ENCODE measurements around the gene TREML1.
"Not testable (repeated sequence)": the region's sequence is repeated elsewhere in the genome, so short reads cannot be mapped to it uniquely, and the experiment has no call there.

The TREML1 gene, protein sequence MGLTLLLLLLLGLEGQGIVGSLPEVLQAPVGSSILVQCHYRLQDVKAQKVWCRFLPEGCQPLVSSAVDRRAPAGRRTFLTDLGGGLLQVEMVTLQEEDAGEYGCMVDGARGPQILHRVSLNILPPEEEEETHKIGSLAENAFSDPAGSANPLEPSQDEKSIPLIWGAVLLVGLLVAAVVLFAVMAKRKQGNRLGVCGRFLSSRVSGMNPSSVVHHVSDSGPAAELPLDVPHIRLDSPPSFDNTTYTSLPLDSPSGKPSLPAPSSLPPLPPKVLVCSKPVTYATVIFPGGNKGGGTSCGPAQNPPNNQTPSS

DNA sequence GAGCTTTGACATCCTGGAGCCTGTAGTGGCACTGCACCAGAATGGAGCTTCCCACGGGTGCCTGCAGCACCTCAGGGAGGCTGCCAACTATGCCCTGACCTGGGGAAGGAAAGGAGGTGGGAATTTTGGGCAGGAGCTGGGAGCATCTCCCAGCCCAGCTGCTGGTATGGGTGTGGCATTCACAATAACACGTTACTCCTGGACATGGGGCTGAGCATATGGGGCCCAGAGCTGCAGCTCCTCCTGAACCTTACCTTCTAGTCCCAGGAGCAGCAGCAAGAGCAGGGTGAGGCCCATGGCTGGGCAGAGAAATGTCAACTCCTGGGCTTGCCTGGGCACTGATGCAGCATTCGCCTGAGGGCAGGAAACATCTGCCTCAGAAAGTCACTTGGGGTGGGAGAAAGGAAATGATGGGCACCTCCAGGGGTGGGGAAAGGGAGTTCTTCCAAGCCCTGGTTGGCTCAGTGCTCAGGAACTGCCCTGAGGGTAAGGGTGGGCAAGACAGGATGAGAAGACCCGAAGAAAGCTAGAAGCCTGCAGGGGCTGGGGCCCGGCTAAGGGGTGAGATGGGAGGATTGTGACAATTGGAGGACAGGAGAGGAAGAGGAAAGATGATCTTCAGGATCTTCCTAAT, at the start of gene TREML1:
TREML1 (minus strand) TSS at position 356 of the 634 bp plus-strand sequence; CDS start at position 297, 59 bp downstream.
- no peak for DNase-seq

DNA sequence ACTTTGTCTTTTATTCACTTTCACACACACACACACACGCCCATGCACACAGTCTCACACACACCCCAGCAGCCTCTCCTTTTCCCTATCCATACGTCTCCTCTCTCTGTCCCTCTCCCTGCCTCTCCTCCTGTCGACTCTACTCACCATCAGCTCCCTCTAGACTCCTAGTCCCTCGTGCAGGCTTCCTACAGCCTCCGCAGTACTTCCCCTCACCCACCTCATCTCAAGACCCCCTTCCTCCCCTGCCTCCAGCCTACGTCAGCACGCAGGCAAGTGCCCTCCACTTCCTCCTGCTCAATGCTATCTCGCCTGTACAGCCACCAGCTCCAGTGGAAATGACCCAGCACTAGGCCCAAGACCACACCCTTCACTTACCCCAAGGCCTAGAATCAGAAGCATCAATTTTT, 47.6 kb upstream of the TREML1 start:
- DNase-seq, result no peak

DNA sequence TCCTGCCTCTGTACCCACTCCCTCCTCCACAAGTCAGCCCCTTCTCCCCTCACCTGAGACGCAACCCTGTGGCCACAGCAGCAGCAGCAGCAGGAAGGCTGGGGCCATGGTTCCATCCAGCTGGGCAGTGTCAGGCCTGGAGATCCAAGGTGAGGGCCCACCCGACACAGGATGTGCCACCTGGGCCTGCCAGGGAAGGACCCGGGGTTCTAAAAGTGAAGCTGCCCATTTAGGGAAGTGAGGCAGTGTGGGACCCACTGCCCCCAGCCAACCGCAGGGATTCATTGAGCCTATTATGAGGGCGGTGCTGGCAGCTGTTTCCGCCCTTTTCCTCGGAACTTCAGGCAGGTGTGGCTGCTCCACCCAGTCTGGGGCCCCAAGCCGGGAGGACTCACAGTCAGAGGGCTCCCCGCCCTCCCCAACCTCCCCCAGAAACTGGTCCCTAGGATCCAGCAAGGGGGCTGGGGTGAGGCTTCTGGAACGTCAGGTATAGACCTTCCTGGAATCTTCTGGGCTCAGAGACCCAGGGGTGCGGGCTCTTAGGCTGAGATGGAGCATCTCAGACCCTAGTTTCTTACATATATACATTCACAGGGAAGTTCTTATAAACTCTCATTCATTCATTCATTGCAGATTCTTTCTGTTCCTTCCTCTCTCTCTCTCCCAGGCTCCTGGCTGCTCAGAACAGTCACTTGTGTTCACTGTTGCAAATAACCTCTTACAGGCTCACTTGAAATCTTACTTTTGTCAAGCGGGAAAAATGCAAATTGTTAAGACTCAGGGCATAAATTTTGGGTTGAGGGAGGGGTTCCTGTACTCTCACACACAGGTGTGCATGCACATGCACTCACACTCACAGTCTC, 47.0 kb upstream of the TREML1 start, which contains the start of gene TREML2:
TREML2 (minus strand) TSS at position 249 of the 863 bp plus-strand sequence; CDS start at position 108, 141 bp downstream.
- DNase-seq, result no peak

DNA sequence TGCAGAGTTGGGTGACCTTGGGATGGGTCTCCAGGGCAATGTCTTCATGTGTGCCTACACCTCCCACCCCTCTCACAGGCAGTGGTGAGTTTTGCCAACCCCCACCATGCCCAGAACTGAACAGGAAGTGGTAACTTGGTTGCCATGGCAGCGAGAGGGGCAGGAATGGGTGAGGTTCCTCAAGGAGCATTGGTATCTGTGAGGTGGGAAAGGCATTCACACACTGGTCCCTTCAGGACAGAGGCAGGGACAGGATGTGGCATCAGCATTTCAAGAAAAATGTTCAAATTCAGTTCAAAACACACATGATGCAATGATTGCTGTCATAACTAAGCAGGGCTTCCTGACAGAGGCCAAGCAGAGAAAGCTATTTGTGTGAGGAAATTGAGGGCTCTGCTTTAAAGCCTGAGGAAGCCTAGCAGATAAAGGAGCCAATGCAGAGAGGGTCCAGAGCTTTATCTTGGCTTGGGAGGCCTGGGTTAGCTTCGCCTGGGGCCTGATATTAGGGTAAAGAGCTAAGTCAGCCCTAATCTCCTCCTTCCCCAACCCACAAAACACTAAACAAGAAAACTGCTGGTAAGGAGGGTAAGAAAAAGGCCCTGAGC, 46.3 kb upstream of the TREML1 start:
- DNase-seq, result no peak

DNA sequence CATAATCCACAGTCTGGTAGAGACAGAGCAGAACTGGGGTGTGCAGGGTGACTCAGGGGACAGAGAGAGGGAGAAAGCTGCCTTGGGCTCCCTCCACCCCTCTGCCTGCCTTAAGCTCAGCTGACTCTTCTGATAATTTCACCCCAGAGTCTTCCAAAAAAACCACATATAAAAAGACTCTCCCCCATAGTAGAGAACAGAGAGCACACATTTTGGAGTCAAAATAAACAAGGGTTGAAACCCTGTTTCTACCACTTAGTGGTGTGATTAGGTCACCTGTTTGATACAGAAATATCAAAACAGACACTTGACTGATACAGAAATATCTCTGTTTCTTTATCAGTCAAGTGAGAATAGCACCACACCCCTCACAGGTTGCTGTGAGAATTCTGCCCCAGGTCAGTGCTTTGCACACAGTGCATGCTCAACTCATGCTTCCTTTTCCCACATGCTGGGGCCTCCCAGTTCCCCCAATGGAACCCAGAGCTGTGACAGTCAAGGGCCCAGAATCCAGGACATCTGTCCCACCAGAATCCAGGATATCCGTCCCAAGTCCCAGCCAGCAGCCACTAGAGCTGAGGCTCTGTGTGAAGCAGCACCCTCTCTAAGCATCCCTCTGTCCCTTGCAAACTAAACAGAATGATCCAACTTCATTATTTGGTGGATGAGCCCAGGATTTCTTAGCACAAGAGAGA, 45.6 kb upstream of the TREML1 start:
- DNase-seq, result no peak

DNA sequence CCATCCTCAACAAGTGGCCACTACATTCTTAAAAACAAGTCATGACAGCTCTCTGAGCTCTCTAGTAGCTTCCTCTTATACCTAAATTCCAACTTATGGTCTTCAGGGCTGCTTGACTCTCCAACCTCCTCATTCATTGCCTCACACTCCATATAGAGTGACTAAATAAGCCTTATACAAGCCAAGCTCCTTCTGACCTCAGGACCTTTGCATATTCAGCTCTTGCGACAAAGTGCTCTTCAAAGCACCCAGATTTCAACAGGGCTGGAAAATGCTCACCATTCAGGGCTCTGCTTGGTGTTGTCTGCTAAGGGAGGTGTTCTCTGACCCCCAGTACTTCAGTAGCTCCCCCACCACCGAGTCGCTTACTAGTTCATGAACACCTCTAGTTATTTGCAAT, 43.1 kb upstream of the TREML1 start:
- no peak for DNase-seq

DNA sequence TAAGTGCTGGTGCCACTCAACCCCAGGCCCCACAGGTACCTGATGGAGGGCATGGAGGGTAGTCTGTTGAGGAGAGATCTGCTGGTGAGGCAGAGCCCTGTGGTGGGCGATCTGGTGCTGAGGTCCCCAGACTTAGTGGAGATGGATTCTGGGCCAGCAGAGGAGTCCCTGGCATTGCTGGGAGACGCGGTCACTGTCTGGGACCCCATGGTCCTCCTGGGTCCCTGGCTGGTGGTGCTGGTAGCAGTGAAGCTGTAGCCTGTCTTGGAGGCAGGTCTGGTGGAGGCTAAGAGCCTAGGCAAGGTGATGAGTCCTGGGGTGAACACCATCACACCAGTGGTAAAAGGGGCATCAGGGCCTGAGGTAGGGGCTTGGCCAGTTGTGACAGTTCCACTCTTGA, 40.2 kb upstream of the TREML1 start:
- no peak for DNase-seq

DNA sequence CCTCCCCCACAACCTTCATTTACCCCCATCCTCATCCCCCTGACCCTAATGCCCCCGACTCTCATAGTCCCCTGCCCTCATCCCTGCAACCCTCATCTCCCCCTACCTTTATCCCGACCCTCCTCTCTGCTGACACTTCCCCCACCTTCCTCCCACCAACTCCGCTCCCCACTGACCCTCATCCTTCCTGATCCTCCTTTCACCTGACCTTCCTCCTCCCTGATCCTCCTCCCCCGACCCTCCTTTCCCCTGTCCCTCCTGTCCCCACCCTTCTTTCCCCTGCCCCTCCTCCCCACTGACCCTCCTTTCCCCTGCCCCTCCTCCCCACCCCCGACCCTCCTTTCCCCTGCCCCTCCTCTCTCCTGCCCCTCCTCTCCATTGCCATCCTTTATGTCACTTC, 39.7 kb upstream of the TREML1 start:
- no peak for DNase-seq

DNA sequence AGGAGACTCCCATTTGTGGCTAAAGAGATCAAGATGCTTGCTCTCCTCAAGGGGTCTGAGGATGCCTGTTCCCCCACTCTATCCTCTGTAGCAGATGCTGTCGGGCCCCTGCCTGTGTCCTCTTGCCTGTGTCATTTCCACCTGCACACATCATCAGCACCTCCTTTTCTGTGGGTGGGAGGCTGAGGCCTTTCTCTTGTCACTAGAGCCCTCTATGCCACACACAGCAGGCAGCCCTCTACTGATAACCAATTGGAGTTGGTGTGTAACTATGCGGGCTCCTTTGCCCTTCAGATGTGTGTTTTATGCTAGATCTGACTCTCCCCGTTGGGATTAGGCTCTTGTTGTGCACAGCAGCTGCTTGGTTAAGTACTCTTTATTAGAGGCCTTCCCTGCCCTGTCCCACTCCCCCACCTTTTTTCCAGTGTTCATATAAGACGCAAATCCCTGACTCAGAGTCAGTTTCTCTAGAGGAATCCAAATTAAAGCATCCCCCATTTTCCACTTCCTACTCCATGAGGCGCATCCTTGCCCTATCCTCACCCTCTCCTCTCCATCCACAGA, 39.1 kb upstream of the TREML1 start:
- no peak for DNase-seq

DNA sequence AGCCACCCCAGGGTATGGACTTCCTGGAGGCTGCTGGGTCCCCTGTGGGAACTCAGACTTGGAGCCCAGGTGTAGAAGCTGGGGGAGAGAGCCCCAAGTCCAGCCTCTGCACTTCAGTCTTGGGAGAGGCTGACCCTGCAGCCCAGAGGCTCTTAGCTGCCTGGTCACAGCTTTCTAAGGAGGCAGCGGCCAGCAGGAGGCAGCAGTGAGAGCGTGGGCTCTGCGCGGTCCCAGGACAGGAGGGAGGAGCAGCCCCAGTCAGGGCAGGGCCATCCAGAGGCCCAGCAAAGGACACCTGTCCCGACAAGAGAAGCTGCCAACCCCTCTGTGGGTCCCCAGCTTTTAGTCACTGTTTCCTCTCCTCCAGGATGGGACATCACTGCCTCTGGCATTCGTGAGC, 37.4 kb upstream of the TREML1 start:
- no peak for DNase-seq

DNA sequence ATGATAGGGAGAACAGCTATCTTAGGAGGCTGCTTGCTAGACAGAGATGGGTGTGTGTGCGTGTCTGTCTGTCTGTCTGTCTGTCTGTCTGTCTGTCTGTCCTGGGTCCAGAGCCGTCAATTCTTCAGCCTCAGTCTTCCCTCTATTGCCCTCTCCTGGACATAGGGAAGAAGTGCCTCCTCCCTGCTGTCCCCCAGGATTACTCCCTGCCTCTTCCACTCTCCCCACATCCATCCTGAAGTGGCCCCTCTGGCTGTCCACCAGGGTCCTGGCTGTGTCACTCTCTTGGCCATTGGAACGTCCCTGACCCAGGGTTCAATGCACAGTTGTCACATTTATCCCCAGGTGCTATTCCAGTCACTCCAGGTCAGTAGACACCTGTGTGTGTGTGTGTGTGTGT, 36.6 kb upstream of the TREML1 start:
- no peak for DNase-seq

DNA sequence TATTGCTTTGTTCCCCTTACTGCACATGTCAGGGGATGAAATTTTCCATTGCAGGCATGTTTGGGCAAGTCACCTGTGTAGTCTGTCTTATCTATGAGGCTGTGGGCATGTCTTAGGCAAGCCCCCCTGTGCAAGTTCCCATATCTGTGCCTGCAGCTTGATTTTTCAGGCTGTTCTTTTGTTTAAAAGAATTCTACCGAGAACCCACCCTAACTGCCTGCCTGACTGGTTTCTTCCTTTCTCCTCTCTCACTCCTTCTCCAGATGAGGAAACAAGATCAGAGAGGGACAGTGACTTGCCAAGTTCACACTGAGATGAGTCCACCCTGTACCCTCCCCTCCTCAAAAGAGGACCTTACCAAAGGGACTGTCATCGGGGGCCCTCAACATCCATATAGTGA, 35.8 kb upstream of the TREML1 start:
- no peak for DNase-seq

DNA sequence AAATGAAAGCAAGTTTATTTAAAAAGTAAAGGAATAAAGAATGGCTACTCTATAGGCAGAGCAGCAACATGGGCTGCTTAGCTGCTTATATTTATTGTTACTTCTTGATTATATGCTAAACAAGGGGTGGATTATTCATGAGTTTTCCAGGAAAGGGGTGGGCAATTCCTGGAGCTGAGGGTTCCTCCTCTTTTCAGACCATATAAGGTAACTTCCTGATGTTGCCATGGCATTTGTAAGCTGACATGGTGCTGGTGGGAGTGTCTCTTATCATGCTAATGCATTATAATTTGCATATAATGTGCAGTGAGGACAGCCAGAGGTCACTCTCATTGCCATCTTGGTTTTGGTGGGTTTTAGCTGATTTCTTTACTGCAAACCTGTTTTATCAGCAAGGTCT, 34.9 kb upstream of the TREML1 start:
- not testable (repeated sequence) for DNase-seq

DNA sequence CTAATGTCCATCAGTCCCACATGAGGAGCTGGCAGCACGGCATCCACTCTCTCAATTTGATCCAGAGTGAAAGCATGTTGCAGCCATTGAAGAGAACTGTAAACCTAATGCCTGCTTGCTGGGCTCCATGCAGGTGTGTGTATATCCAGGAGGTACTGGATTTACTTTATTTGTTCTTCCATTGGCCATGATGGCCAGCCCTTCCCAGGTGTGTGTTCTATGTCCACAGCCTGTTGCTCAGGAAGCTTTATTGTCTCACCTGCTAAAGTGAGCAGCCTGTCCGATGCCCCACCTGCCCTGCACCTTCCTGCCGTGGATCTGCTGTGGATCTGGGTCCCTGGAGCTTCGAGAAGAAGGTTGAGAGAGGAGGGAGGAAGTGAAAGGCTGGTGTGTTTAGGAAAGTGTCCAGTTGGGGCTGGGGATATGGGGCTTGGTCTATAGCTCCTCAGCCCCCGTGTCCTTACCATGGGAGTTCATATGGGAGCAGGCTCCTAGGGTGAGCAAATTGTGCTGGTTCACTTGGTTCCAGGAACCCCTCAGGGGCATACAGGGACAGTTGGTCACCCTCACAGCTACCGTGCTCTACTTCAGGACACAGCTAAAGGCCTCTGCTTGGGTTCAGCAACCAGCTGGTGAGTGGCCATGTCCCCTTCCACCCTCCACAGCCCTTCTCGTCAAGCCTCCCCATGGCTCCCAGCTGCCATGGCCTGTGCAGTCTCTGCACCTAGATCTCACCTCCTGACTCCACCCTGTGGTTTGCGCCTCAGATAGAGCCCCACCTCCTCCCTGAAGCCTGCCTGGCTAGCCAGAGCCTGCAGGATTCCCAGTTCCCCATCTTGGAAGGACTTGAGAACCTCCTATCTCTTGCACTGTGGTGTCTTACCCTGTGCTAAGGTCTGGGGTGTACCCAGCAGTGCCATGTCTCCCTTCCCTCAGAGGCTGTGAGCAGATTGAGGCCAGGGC, 34.1 kb upstream of the TREML1 start:
- DNase-seq, result no peak

DNA sequence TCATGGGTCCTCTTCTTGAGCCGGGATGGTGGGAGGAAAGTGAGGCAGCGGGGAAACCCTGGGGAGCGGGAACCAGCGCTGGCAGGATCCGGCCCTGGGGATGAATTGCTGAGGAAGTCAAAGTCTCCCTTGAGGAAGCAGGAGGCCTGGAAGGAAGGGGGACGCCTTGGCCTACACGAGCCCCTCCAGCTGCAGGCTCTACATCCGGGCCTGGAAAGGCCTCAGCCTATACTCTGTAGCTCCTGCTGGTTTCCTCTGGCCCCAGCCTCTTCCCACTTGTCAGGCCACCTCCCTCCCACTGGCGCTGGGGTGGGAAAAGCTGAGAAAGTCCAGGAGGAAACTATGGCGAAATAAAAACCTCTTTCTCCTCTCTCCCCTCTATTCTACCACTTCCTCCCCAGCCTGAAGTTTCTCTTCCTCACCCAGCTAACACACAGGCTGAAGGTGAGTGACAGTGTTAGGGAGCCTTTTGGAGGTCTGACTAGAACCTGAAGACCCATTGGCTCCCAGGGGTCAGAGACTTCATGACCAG, 31.9 kb upstream of the TREML1 start:
- no peak for DNase-seq

DNA sequence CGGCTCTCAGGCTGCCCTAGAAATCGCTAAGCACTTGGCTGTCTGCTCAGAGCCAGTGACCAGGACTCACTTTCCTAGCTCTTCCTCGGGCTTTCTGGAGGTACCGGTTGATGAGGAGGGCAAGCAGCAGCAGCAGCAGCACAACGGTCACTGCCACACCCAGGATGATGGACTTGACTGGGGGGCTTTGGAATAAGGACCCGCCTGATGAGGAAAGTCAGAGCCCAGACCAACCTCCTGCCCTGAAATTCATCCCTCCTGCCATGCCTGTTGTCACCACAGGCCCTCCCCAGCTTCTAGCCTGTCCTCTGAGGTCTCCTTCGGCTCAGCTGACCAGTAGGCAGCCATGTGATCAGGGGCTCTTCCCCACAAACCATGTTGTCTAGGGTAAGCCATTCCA, 30.6 kb upstream of the TREML1 start:
- no peak for DNase-seq

DNA sequence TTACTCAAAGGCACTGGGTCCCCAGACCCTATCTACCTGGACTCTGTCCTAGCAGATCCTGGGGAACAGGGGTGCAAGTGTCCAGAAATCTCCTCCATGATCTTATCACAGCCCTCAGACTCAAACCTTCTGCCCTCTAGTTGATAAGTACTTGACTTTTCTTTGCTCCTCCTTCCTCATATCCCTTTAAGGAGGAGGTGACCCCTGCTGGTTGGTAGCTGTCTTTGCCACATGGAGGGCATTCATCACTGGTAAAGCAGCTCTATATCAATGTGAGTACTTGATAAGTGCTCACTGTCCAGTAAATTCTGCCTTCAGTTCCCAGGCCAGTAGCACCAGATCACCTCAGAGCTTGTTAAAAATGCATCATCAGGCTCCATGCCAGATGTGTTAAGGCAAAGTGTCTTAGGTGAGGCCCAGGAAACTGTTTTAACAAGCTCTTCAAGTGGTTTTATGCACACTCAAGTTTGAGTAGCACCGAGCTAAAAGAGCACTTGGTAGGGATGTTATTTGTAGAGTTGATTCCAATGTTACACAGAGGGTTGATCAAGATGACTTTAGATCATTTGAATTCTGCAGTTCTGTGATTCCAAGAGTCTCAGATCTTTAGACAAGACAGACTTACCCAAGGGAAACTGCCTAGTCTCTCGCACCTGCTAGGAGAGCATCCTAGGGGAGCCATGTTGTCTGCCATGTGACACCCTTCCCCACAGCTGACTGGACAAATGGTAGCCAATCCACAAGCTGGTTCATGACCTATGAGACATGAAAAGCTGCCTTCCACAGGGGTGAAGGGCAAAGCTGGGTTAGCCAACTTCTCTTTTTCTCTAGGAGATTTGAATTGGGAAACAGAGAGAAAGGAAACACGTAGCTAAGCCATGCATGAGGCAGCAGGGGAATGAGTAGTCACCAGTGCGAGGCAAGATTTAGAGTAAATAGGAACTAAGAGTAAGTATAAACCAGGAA, 28.2 kb upstream of the TREML1 start:
- DNase-seq, result peak; percentile 22

DNA sequence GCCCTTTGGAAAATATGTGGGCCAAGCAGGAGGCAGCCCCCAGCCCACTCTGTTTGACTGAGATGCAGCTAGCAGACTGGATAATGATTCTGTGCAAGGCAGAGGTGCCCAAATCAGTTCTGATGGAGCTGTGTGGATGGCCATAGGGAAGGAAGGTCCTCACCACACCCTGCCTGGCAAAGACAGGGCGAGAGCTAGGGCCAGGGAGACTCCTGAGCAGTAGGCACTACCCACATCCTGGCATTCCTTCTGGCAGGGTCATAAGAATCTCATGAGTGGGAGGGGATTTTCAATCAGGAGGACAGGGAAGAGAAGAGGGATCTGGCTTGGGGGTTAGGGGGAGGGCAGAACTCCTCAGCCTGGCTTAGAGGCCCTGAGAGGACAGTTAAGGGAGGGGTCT, 27.4 kb upstream of the TREML1 start:
- no peak for DNase-seq

DNA sequence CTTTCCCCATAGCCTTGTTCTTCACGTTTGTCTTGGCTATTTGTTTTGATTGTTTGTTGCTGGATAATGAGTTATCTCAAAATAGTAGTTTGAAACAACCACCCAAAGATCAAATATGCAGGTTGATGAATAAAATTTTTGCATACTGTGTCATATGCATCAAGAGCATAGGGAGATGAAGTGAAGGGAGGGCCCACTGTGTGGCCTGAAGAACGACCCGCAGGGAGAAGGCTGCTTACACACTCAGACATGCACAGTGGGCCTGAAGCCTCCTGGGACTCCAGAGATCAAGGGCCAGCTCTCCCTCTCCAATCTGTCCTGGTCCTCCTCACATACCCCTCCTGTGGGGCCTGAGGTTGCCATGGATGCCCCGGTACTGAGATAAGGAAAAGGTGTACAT, 25.0 kb upstream of the TREML1 start:
- DNase-seq, result no peak

DNA sequence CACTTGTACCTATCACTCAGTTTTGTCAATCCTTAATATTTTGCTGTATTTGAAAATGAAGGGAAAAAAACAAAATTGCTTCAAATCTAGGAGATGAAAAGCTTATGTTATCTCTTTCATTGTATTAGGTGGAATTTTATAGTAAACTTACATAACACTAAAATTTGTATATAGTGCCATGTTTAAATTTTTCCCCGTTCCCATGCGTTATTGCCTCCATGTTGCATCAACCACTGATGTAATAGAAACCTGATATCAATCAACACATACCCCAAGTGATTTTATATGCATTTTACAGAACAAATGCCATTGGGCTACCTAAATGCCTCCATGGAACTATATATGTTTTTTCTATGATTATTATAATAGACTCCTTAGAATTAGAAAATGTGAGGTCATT, 23.5 kb upstream of the TREML1 start:
- no peak for DNase-seq
